HG03159 (cell line): ENCODE data around the gene JUN.

Source experiments
- ATAC-seq: cut with Tn5 transposase; IDR thresholded peaks from one replicate; pipeline ENCODE4 v1.9.1; 2021; ENCODE audit warnings: mild to moderate bottlenecking, moderate library complexity; ENCODE audit not compliant: unreplicated experiment

Gene JUN

DNA sequence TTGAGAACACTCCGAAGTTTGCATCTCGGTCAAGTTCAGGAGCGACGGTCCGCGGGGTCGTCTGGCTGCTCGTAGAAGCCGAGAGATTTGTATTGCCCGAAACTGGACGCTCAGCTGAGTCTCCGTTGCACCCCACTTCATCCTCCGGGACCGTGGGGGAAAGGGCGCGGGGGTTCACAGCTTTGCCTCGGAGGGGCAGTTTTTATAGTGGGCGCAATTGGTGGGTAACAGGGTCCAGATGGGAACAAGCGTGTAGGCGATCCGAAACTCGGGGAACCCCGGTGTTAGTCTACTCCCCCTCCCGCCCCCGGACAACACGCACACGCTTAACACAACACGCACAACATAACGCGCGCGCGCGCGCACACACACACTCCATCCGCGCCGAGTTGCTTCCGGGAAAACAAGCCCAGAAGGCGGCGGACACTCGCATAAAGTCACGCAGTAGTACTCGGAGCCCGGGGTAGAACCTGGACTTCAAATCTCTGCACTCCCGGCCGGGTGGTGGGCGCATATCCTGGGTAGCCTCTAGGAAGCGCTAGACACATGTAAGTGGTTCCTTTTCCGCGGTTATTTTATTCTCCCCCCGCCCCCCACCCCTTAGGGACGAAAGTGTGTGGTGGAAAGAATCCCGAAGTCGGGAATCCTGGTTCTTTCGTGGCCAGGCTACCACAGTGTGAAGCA lies 1.1 kb upstream of the JUN start:
- ATAC-seq = no peak

DNA sequence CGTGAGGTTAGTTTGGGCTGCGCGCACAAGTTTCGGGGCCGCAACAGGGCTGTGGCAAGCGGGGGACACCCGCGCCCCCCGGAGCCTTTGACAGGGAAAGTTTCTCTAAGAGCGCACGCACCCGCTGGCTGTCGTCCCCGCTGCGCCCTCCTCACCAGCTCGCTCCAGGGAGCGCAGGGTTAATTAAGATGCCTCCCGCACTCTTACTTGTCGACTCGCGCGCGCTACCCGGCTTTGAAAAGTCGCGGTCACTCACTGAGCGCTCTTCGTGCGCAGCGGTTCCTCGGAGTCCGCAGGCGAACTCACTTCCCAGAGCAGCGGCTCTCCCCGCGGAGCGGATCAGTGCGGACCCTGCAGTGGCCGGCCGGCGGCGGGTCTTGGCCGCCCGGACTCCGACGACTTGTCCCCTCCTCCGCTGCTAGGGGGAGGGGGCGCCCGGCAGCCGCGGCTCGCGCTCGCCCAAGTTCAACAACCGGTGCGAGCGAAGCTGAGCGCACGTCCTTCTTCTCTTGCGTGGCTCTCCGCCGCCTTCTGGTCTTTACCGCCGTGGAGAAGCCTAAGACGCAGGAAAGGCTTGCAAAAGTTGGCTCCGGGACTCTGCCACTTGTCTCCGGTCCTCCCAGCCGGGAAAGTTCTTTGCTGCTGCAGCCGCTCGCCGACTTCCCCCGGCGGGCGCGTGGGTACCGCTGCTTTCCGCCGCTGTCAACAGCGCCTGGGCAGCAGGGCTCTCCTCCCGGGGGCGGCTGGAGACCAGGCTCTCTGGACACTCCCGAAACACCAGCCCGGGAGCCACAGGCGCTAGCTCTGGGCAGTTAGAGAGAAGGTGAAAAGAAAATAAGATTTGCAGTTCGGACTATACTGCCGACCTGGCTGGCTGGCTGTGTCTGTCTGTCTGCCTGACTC lies 506 bp downstream of the JUN start:
- ATAC-seq = peak; percentile 5

DNA sequence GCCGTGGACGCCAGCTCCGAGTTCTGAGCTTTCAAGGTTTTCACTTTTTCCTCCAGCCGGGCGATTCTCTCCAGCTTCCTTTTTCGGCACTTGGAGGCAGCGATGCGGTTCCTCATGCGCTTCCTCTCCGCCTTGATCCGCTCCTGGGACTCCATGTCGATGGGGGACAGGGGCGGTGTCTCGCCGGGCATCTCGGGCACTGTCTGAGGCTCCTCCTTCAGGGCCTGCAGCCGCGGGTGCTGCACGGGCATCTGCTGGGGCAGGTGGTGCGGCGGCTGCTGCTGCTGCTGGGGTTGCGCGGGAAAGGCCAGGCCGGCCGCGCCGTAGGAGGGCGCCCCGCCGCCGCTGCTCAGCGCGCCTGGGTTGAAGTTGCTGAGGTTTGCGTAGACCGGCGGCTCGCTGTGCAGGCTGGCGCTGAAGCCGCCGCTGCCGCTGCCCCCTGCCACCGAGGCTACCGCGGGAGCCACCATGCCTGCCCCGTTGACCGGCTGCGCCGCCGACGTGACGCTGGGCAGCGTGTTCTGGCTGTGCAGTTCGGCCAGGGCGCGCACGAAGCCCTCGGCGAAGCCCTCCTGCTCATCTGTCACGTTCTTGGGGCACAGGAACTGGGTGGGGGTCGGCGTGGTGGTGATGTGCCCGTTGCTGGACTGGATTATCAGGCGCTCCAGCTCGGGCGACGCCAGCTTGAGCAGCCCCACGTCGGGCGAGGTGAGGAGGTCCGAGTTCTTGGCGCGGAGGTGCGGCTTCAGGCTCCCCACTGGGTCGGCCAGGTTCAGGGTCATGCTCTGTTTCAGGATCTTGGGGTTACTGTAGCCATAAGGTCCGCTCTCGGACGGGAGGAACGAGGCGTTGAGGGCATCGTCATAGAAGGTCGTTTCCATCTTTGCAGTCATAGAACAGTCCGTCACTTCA lies 1.4 kb downstream of the JUN start:
- ATAC-seq = no peak

DNA sequence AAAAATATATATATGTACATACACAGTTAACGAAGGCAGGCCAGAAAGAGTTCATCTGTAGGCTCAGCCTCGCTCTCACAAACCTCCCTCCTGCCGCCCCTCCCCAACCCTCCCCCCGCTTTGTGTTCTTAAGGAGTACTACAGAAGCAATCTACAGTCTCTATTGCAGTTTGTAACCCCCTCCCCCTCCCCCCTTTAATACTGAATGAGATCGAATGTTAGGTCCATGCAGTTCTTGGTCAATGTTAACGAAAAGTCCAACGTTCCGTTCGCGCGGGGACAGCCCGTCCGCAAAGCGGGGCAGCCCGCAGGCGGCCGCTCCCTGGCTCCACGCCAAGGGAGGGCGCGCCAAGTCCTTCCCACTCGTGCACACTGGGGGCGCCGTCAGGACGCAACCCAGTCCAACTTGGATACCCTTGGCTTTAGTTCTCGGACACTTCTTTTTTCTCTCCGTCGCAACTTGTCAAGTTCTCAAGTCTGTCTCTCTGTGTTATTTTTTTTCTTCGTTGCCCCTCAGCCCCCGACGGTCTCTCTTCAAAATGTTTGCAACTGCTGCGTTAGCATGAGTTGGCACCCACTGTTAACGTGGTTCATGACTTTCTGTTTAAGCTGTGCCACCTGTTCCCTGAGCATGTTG lies 2.2 kb downstream of the JUN start:
- ATAC-seq = no peak

DNA sequence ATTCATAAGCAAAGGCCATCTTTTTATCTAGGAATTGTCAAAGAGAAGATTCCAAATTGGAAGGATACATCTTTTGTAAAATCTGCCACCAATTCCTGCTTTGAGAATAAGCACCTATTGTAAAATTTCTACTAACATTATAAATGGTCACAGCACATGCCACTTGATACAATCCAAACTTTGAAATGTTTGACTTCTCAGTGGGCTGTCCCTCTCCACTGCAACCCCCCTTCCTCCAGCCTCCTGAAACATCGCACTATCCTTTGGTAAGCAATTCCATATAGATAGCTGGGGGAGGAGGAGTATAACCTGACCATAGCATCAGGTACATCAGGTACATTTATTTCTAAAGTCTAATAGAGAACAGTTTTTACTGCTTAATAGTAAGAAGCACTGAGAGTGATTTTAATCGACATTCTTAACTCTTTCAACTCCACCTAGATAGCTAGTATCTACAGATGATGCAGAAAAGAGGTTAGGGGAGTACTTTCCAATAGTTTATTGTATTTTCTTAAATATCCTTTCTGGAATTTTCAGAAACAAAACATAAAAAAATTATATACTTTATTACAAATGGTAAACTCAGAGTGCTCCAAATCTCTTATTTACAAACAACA lies 2.9 kb downstream of the JUN start:
- ATAC-seq = no peak

DNA sequence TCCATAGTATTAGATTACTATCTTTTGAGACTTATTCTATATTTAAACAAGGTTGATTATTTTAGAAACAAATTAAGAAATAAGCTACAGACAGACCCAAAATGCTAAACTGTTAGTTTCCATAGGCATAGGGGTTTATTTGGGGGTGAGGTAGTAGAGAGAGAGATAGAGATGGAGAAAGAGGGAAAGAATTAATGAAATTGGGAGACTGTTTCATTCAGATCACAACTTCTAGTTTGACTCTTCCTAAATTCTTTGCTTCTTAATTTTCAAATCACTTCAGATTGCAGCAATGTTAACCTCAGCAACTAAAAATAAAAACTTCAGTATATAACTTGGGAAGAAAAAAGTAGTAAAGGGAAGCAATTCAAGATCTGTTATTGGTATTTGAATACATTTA lies 3.4 kb downstream of the JUN start:
- no peak for ATAC-seq

DNA sequence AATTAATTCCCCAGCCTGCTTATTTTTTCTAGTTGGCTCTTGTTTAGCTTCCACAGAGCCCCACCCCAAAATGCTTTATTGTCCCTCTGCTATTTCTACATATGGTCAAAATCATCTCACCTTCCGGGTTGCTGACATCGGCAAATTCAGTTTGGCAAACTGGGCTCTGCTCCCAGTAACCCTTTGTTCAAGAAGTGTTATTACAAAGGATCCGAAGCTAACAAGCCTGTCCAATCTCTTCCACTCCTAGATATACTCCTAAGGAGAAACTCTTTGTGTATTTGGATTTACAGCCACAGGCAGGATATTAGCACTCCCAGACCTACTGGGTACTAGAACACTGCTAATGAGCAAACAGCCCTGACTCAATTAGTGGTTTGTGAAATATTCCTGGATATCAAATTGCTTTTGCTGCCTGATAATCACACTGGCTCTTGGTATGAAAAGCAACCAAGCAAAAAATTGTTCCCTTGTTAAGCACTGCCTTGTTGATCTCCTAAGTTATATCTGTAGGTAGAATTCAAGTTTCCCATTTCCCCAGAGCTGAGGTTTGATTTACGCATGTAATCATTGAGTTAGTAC lies 4.0 kb downstream of the JUN start:
- ATAC-seq = no peak

DNA sequence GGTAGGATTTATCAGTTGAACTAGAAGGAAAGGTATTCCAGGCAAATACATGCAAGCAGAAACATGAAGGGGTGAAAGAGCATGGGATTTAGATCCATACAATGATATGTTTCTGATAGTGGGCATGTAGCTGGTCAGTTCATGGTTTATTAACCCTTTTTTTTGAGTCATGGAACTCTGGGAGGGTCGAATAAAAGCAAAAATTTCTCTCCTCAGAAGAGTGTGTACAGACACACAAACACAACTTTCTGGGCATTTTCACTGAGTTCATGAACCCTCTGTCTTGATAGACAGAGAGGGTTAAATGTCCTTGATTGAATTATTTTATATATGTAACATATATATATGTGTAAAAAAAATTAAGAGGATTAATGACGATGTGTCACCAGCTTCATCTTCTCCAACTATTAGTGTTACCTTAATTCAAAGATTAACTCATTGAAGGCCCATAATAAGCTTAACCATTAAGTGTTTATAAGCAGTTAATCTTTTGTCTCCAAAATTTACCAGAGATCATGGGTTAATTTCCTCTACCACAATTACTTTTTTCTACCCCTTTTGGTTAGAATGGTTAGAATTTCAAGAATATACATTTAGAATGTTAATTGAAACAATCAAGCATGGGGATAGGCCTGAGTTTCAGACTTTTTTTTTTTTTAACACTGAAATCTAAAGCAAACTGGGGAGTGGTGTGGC lies 4.6 kb downstream of the JUN start:
- no peak for ATAC-seq

DNA sequence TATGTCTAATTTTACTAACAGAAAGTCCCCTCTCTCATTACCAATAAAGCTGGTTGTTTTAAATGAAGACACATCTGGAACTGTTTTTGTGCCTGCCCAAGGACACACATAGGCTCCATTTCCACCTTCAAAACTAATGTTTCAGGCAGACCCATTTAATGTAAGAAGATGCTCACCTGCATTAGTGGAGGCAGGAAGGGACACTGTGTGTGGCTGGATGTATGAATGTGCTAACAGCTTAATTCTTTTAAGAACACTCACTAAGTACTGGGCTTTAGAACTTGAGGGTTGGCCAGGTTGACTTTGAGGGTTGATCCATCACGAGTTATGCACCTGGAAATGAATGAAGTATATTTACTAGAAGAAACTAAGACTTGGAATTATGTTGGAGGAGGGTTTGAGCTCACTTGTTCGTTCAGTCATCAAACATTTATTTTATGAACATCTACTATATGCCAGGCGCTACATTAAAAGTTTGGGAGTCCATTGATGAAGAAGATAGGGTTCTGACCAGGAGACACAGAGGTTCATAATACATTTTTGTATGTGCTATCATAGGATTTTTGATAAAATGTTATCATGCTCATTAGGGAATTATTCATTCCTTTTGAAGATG lies 5.4 kb downstream of the JUN start:
- ATAC-seq = no peak

DNA sequence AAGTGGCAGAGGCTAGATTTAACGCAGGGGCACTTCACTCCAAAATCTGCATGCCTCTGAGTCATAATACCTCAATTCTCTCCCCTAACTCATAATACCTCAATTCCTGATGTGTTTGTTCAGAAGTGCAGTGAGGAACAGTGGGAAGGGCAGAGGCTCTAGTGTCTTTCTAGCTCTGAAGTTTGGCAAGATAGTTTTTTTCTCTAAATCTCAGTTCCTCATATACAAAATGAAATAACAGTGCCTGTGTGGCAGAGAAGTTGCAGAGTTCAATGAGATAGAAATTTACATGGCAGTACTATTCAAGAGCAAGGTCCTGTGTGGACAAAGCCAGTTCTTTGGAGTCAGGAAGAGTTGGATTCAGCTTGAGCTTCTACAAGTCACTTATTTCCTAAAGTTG lies 9.8 kb downstream of the JUN start:
- no peak for ATAC-seq

DNA sequence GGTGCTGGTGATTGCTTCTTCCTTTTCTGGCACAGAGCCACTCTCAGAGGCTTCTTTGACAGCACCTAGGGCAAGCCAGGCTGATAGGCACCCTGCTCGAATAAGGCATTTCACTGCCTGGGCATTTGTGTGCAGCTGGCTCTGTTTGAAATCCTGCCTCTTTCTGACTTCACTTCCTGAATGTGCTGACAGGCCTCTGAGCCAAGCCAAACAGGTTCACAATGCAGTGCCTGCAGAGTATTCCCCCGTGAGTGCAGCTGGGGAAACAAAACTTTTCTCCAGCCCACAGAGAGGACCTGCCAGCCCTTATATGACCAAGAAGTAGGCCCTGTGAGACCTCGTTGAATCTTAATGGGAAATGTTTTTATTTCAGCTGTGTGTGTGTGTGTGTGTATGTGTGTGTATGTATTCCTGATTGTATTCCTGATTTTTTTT lies 10.4 kb downstream of the JUN start:
- ATAC-seq = peak; percentile 82

DNA sequence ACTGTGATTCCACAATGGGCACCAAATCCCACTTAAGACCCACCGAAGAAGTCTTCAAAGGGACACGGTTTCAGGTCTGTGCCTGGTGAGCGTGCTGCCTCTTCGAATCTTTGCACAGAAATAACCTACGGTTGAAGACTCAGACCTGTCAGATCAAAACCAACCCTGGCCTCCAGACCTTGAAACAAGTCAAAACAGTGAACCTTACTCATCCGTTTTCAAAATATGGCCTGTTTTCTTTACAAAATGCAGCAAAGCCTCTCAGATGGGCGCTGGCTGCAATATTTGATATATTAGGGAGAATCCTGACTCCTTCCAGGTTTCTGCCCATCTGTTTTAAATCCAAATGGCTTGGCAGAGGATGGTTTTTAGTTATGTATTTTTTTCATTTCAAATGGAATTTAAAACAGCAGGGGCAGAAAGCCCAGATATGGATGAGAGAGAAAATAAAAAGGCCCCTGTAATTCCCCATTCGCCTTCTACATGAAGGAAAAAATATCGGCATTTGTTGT lies 14.0 kb downstream of the JUN start:
- no peak for ATAC-seq

DNA sequence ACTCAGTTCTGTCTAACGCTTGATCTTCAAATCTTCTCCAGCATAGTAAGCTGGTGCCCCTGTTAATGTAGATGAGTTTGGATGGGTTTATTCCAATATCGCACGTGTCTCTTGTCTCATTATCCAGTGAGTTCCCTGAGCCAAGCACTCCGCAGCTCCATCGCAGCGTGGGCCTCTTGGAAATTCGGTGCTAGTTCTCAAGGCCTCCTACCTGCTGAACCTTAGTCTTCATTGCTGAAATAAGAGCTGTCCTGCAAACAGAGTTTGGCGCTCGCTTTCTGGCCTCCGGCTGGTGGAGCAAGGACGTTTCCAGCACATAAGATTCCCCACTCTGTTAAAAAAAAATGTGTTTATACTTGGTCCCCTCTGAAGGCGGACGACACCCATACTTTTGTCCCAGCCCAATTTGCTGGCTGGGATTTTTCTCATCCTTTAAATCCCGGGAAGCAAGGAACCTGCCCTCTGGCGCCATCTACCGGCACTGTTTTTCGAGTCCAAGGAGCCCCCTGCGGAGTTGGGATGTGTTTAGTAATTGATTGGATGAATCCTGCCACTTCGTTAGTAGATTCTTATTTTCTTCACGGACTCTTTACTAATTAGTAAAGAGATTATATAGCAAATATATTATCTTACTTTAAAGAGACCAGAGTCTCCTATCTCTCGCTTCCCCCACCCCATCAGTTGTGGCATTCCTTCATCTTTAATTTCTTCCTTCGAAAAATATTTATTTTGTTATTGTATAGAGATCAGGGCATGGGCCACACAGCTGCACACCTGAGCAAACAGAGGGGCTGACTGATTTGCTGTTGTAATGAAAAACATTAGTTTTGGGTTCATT lies 14.7 kb downstream of the JUN start:
- ATAC-seq = no peak

DNA sequence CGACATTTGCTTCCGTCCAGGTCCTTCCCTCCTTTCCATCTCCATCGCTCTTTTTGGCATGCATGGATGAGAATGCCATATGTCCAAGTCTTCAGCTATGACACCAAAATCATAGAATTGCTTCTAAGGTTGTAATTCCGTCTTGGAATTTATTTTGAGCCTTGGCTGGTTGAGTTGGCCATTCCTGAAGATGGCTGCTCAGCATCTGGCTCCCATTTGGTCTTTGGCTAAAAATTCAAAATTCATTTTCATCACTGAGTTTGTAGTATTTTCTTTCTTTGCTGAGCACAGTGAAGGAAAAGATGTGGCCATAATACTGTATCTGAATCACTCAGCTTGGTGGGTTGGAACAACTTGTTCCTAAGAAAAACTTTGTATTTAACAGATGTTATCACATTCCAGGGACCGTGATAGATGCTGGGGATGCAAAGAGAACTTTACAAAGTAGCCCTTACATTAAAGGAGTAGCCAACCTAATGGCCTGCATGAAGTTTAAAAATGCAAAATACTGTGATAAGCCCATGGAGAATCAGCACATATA lies 15.6 kb downstream of the JUN start:
- no peak for ATAC-seq

DNA sequence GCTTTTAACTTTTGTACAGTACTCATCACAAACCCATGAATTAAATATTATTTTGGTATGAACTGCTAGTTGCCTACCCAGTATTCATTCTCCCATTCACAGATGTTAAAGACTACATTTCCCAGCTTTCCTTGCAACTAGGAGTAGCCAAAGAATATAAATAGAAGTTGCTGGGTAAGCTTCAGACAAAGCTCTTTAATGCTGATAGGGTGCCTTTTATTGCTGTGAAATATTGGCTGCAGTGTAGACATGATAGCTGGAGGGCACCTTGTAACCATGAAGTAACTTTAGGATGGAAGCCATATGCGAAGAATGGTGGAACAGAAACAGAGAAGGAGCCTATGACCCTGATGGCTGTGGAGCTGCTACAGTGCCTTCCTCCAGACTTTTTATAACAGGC lies 16.7 kb downstream of the JUN start:
- ATAC-seq = no peak

DNA sequence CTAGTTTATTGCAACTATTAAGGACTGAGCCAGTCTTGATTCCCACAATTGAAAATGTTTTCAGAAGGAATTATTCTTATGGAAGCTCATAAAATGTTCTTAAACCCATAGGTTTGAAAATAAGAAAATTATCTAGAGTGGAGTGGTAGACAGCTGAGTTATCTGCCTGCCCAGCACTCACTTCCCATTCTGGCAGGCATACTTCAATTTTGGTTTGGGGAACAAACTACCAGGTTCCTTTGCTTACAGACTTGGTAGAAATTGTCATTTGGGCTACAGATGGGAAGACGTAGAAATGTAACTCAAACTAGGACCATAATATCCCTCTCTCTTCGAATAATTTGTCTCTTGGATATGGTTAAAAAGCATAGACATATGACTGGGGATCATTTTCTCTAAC lies 18.4 kb downstream of the JUN start:
- ATAC-seq = no peak

DNA sequence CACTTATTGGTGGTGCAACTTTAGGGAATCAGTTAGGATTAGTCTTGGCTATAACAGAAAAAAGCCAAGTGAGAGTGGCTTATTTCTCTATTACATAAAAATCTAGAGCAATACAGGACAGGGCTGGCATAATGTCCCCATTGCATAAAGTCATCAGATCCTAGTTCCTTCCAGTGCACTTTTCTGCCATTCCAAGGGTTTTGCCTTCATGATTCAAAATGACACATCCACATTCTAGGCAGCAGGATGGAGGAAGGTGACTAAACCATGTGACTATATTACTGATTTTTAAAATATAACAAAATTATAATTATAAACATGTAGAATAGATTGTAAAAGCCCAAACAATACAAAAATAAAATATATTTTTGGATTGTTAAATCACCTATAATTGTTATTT lies 18.8 kb downstream of the JUN start:
- no peak for ATAC-seq
